CMK (cell line): ENCODE data around the gene ENO1.
"Not testable (repeated sequence)": the region's sequence is repeated elsewhere in the genome, so short reads cannot be mapped to it uniquely, and the experiment has no call there.

Source experiments
- DNase-seq: peaks from one replicate; pipeline ENCODE4 v3.0.0-alpha.2; 2010; ENCODE audit warnings: low read depth

The ENO1 gene

DNA sequence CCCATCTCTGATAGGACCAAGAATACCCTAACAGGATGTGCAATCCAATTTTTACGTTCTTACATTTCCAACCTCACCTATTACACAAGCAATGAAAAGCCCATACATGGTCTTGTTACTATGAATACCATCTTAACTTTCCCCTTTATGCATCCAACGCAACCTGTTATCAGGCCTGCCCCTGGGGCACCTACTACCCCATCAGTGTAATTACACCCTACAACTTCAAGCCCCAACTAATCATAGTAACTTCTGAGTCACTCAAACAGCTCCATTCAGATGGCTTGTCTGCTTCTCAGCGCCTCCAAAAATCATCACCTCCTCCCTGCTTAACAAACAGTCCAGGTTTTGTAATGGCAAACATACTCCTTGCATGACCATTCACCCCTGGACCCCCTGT, 18.3 kb upstream of the ENO1 start:
- DNase-seq, result not testable (repeated sequence)

DNA sequence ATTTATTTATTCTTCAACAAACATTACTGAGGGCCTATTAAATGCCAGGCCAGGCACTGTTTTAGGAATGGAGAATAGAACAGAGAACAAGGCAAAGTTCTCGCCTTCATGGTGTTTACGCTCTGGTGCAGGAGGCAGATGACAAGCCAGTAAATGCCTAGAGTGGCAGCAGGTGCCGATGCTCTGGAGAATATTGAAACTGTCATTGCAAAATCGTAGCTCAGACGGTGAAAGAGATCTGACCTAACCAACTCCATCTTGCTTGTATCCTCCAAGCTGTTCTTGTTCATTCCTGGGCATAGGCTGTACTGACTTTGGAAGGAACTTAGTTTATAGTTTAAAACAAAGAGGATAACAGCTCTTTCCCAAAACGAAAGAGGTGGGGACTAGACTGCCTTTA, 13.5 kb upstream of the ENO1 start:
- DNase-seq, result no peak

DNA sequence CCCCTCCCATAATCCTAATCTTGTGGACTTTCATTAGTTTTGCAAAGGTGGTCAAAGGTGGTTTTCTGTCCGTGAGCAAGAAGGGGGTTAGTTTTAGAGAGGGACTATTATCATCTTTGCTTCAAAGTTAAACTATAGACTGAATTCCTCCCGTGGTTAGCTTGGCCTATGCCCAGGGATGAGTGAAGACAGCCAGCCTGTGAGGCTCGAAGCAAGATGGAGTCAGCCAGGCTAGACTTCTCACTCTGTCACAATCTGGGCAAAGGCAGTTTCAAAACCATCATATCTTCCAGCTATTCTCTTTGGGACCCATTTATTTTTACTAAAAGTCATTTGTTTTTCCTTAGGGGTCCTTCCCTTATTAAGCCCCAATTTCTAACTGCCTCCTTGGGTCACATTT, 12.9 kb upstream of the ENO1 start:
- no peak for DNase-seq

DNA sequence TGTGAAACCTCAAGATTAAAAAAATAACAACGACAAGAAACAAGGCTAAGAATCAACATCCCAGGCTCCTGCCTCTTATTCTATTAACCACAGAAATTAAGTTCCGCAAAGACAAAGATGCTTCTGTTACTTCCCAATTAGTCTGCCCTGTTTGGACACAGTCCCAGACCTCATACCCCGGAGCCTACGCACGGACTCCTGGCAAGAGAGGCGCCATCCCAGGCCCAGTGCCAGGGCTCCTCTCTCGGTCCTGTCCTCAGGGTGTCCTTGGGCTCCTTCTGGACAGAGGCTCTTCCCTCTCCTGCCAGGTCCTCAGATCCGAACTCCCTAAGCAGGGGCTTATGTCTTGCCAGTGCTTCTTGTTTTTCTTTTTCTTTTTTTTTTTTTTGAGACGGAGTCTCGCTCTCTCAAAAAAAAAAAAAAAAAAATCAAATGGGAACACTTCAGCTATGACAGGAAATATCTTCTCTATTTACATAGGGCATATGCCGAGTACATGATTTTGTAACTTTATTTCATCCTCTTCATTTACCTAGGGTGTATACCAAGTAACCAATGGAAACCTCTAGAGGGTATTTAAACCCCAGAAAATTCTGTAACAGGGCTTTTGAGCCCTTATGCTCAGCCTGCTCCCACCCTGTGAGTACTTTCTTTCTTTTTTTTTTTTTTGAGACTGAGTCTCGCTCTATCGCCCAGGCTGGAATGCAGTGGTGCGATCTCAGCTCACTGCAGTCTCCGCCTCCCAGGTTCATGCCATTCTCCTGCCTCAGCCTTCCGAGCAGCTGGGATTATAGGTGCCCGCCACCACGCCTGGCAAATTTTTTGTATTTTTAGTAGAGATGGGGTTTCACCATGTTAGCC, 11.7 kb upstream of the ENO1 start:
- no peak for DNase-seq

DNA sequence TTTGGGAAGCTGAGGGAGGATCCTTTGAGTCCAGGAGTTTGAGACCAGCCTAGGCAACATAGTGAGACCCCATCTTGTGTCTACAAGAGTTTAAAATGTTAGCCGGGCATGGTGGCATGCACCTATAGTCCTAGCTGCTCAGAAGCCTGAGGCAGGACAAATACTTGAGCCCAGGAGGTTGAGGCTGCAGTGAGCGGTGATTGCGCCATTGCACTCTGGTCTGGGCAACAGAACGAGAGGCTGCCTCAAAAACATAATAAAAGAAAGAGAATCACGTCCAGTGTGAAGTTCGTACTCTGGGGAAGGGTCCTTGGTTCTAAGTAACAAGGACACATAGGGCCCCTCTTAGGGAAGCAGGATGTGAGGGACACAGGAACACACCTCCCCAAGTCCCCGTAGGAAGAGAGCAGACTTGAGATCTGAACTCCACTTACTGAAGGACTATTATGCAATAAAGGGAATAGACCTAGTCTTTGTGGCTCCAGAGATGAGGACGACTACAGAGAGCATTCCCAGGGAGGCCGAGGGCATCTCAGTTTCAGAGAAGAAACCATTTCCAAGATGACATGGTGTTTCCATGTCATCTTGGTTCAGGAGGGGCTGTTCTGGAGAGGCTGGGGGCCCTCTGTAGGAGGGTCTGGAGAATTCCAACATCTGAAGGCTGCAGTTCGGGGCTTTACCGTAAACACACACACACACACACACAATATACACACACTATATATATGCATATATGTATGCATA, 10.8 kb upstream of the ENO1 start:
- DNase-seq, result no peak

DNA sequence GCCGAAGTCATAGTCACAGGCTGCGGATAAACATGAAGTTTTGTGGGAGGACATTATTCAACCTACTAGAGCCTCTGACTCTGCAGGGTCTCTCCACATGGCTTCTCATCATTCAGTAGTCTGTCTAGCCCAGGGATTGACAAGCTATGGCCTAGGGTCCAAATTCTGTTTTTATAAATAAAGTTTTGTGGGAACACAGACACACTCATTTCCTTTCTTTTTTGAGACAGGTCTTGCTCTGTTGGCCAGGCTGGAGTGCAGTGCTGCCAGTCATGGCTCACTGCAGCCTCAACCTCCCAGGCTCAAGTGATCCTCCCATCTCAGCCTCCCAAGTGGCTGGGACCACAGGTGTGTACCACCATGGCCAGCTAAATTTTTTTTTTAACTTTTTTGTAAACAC, 8.1 kb upstream of the ENO1 start:
- DNase-seq, result no peak

DNA sequence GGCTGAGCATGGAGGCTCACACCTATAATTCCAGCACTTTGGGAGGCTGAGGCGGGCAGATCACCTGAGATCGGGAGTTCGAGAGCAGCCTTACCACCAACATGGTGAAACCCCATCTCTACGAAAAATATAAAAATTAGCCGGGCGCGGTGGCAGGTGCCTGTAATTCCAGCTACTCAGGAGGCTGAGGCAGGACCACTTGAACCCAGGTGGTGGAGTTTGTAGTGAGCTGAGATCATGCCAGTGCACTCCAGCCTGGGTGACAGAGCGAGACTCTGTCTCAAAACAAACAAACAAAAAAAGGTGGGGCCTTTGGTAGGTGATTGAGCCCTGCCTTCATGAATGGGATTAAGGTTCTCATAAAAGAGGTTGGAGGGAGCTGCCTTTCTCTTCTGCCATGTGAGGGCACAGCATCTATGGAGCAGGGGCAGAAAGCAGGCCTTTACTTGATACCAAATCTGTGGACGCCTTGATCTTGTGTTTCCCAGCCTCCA, 7.6 kb upstream of the ENO1 start:
- DNase-seq, result not testable (repeated sequence)

DNA sequence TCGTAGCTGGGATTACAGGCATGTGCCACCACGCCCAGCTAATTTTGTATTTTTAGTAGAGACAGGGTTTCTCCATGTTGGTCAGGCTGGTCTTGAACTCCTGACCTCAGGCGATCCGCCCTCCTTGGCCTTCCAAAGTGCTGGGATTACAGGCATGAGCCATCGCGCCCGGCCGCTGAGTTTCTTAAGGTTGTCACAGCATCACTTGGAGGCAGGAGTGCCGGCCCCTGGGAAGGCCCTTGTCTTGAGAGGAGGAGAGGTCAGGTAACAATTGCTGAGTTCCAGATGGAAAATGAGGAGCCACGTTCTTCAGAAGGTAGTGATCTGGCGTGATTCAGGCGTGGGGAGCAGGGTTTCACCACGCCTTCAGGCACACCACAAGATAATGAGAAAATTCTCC, 5.6 kb upstream of the ENO1 start:
- DNase-seq, result not testable (repeated sequence)

DNA sequence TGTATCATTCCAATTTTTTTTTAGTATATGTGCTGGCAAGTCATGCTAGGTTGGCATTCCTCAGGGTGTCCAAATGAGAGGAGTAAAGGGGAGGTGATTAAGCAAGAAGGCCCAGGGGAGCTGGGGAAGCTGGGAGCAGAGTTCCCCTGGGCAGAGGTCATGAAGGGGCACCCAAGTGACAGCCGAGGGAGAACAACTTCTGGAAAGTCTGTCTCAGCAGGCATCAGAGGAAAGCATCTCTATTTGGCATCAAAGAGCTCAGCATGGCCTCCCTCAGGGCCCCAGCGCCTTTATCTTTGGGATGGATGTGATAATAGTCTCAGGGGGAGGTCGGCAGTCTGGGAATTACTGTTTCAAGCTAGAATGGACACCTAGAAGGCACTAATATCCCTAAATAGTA, 5.0 kb upstream of the ENO1 start:
- DNase-seq, result no peak

DNA sequence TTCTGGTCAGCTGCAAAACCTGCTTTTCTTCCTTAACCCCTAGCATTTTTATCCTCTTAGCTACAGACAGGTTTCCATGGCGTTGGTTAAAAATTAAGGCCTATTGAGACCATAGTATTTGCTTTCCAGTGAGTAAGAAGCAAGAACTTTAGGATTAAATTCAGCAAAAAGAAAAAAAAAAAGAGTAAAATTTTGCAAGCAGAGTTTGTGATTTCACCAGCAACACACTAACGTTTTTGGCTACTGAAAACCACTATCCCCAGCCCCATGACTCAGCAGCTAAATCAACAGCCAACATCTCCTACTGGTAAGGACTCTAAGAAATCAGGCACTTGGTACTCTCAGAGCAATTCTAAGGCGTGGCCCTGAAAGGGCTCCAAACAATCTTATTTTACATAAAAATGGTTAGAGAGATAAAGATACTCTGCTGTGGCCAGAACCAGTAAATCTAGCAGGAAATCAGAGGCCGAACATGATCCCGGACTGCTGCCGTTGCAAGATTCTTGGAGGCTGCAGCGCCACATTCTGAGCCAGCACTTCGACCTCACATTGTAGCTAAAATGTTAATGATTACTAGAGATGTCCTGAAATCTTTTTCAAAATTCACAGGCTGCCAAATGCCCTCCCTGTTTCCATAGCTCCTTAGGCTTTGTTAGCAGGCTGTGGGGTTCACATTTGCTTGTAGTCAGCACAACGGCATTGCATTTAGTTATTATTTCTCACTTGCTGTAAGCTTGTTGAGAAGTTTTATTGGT, 1.6 kb upstream of the ENO1 start:
- peak; percentile 58 for DNase-seq

DNA sequence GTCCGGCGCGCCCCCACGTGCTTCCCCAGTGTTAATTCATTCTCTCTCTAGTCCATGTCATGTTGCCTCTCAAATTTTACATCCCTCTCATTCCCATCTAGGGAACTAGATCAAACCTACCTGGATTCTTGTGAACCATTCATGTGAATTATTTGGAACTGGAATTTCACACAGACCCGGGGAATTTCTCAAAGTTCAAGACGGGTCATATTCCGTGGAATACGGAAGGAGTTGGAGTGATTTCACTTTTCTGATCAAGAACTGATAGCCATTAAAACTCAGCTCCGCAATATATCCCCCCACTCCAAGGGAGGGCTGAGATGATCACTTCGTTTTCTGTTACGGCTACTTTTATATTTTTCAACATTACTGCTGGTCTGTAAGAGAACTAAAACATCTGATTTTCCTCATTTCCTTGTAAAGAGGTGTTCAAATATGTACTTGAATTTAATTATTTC, 1.0 kb upstream of the ENO1 start:
- DNase-seq, result no peak

DNA sequence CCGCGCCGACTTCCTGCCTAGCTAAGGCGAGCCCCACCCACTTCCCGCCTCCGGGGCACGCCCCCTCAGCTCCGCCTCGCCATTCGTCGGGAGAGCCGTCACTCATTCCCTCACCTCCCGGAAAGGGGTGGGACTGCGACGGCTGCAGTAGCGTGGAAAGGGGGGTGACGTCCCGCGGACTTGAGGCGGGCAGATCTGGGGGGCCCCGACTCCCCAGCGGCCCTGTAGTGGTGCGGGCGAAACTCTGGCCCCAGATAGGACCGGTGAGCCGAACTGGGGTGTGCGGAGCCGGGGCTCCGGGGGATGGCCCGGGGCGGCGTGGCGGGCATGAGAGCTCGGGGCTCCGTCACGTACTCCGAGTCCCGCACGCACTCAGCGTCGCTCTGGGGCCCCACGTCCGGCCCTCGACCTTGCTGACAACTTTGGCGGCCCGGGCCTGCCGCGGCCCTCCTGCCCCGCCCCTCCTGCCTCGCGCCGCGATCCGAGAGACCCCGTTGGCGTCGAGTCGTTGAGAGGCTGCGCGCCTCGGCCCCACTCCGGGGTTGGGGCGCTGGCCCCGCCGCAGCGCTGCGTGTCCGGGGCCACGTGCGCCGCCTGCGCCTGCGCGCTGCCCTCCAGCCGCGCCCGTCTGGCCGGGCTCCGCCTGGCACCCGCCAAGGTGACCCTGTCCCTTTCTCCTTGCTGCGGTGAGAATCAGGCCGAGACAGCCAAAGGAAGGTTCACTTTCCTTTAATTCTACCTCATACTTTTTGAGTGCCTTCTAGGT, 395 bp upstream of the ENO1 start:
- DNase-seq, result peak; percentile 100

DNA sequence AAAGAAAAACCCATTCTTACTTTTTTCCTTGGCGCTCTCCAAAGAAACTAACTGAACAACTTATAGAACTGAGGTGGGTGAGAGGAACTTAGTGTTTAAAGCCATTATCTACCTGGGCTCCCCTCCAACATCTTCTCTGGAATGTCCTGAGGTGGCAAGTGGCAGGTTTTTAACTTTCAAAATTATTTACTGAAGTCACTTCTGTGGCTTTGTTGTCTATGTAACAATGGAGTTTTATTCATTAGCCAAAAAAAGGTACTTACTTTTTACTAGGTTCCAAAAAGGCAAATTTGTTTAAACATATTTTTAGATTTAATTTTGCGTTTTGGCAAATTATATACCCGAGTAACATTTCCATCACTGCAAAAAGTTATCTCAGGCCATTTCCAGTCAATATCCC, 2.4 kb downstream of the ENO1 start:
- no peak for DNase-seq

DNA sequence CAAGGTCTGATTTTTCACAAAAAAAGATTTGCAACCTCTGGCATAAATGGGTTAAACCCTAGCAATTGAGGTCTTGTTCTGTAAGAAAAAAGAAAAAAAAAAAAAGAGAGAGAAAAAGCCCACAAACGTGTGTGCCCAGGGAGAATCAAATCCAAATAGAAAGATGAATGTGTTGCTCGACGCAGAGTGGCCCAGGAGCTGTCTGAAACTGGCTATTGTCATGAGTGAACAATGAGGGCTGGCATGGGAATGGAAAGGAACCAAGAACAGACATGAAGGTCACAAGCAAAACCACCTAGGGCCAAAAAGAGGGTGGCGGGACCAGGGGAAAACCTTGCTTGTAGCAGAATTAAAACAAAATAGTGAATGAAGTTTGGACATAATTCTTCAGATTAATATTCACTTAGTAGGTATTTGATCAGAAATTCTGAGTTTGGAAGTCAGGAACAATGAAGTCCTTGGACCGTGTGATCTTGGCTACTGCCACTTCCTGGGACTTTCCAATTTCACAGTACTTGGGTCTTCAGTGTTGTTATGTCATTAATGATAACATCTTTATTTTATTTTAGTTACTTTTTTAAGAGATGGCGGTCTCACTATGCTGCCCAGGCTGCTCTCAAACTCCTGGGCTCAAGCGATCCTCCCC, 3.1 kb downstream of the ENO1 start:
- DNase-seq, result no peak

DNA sequence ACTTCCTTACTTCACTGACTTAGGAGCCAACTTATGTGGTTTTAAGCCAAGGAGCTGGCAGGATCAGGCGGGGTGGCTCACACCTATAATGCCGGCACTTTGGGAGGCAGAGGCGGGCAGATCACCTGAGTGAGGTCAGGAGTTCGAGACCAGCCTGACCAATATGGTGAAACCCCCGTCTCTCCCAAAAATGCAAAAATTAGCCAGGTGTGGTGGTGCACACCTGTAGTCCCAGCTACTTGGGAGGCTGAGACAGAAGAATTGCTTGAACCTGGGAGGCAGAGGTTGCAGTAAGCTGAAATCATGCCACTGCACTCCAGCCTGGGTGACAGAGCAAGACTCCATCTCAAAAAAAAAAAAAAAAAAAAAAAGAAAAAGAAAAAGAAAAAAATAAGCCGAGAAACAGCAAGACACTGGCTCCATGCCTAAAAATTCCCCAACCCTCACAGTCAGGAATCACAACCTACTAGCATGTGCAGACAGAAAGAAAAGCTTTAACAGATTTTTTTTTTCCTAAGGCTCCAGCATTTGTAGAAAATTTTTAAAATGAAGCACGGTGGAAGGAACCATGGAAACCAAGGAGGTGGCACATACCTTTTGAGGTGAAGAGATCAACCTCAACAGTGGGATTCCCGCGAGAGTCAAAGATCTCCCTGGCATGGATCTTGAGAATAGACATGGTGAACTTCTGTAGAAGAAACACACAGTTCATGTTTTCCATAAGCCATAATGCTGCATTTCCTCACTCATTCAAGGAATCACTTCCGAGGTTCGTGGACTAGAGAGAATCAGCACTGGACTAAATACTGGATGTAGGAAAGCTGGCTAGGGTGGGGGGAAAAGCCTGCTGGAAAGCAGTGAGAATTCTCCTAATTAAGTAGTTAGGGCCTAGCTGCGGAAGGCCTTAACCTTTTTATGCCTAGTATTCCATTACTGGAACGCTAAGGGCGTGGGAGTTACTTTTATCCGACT, 4.0 kb downstream of the ENO1 start:
- no peak for DNase-seq

DNA sequence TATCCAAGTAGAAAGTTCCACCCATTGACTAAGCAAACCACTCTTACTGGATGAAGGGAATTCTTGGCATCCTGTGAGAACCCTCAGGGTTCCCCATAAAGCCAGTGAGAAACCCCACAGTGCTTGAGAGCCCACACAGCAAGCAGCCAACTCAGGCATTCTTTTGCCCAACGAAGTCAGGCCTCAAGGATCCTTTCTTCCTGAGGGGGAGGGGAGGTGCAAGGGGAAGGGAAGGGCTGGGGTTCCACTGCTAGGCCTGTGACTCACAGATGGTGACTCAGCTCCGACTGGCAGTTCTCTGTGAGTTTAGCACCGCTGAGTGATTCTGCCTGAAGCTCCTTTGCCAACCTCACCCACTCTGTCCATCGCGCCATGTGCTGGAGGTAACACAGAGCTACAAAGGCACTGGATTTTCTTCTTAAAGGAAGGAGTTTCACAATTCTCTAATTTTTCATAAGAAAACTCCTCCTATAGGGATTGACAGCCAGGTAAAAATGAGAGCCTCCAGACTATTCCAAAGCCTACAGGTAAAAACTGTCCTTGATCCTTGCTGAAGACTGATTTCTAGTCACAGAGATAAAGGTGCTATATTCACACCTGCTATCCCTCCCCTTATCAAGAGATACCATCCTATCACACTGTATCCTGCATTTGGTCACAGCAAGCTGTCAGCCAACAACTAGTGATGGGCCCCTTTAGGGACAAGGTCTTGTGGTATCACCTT, 4.8 kb downstream of the ENO1 start:
- peak; percentile 50 for DNase-seq

DNA sequence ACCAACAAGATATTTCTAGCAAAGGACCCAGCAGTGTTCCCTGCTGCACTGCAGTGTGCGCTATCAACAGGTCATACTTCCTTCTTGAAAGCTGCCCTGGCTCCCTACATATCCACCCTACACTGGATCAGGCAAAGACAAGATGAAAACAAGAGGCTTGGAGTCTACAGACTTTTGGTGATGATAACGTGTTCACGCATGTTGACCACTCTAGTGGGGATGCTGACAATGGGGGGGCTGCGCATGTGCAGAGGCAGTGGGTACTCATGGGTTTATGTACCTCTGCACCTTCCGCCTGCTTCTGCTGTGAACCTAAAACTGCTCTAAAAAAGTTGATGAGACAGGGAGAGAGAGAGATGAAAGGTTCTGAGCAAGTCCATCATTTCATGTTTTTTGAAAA, 5.5 kb downstream of the ENO1 start:
- no peak for DNase-seq

DNA sequence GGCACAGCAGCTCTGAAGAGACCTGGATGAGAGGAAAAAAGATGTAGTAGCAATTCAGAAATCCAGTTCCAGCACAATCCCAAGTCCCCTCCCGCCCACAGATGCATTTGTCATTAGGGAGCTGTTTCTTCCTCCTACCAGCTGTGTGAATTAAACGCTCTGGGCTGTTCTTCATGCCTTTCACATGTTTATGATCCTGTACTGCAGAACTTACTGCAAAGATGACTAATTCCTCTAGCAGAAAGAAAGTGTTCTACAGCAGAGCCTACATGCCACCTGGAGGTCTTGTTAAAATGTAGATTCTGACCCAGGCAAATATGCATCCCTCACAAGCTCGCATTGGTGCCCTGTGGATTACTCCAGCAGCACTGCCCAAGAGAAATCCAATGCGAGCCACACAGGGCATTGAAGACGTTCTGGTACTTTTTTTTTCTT, 6.5 kb downstream of the ENO1 start:
- no peak for DNase-seq

DNA sequence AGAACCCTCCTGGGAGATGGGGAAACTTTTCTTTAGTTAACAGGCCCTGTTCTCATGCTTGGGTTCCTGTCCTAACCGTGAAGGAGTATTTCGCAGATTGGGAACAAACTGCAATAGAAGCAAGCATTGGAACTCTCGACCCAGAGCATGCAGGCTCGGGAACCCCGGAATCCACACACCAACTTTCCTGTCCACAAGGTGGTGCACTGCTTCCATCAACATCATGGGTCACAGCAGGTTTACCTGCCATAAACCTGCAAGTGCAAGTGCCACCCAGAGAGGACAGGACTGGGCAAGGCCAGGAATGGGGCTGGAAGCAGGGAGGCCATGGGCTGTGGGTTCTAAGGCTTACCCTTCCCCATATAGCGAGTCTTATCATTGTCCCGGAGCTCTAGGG, 6.9 kb downstream of the ENO1 start:
- DNase-seq, result no peak
